ENCODE measurements around the gene AP1G1. TPM values are rescaled to one million over a fixed set of nuclear protein-coding genes. Genes with fewer than 3 reads are reported as not detected.

Gene AP1G1
- total RNA-seq, 1 donor from 2014 or later: 72.7 TPM

- Mint-ChIP-seq H3K4me3 (ENCODE audit: unreplicated experiment) (no peak overlapping the region), H3K36me3 (ENCODE audit: unreplicated experiment) (peaks cover 27% of the 10 kb centered on the region), H3K4me1 (ENCODE audit: unreplicated experiment) (peaks cover 1% of the 10 kb centered on the region), H3K27ac (ENCODE audit: unreplicated experiment) (no peak overlapping the region), H3K27me3 (ENCODE audit: unreplicated experiment) (no peaks in the 10 kb centered on the region), H3K9me3 (ENCODE audit: unreplicated experiment) (no peaks in the 10 kb centered on the region)
- no peak for TF ChIP-seq CTCF (IDR thresholded peaks at IDR 0.05)
- DNase-seq (ENCODE audit: extremely low spot score, unreplicated experiment): no peak
Observed at GRCh38 chr16:71775949-71776348, 32.7 kb downstream of the AP1G1 start.

GRCh38 chr16:71771571-71771970 is 37.1 kb downstream of the AP1G1 start:
- no peak for DNase-seq (ENCODE audit: extremely low spot score, unreplicated experiment)
- Mint-ChIP-seq H3K4me3 (ENCODE audit: unreplicated experiment) (no peak overlapping the region), H3K4me1 (ENCODE audit: unreplicated experiment) (peaks cover 8% of the 10 kb centered on the region), H3K9me3 (ENCODE audit: unreplicated experiment) (no peaks in the 10 kb centered on the region), H3K27me3 (ENCODE audit: unreplicated experiment) (no peaks in the 10 kb centered on the region), H3K27ac (ENCODE audit: unreplicated experiment) (no peak overlapping the region), H3K36me3 (ENCODE audit: unreplicated experiment) (peaks cover 50% of the 10 kb centered on the region)
- TF ChIP-seq CTCF (IDR thresholded peaks at IDR 0.05): no peak

- DNase-seq (ENCODE audit: extremely low spot score, unreplicated experiment): no peak
- Mint-ChIP-seq H3K4me3 (ENCODE audit: unreplicated experiment) (no peak overlapping the region), H3K36me3 (ENCODE audit: unreplicated experiment) (peaks cover 48% of the 10 kb centered on the region), H3K27ac (ENCODE audit: unreplicated experiment) (no peak overlapping the region), H3K27me3 (ENCODE audit: unreplicated experiment) (no peaks in the 10 kb centered on the region), H3K4me1 (ENCODE audit: unreplicated experiment) (peaks cover 8% of the 10 kb centered on the region), H3K9me3 (ENCODE audit: unreplicated experiment) (no peaks in the 10 kb centered on the region)
- TF ChIP-seq CTCF (IDR thresholded peaks at IDR 0.05): no peak
Observed at GRCh38 chr16:71769222-71769621, 39.4 kb downstream of the AP1G1 start.

- TF ChIP-seq CTCF (IDR thresholded peaks at IDR 0.05): no peak
- H3K36me3 Mint-ChIP-seq (ENCODE audit: unreplicated experiment): peaks cover 54% of the 10 kb centered on the region
- no peak overlapping the region for H3K27ac Mint-ChIP-seq (ENCODE audit: unreplicated experiment)
- no peak for DNase-seq (ENCODE audit: extremely low spot score, unreplicated experiment)
- no peaks in the 10 kb centered on the region for H3K27me3 Mint-ChIP-seq (ENCODE audit: unreplicated experiment)
- H3K9me3 Mint-ChIP-seq (ENCODE audit: unreplicated experiment): no peaks in the 10 kb centered on the region
- no peak overlapping the region for H3K4me3 Mint-ChIP-seq (ENCODE audit: unreplicated experiment)
- peaks cover 8% of the 10 kb centered on the region for H3K4me1 Mint-ChIP-seq (ENCODE audit: unreplicated experiment)
Observed at GRCh38 chr16:71767060-71767900, 41.4 kb downstream of the AP1G1 start.

- Mint-ChIP-seq H3K9me3 (ENCODE audit: unreplicated experiment) (no peaks in the 10 kb centered on the region), H3K27ac (ENCODE audit: unreplicated experiment) (no peak overlapping the region), H3K27me3 (ENCODE audit: unreplicated experiment) (no peaks in the 10 kb centered on the region), H3K4me1 (ENCODE audit: unreplicated experiment) (peaks cover 6% of the 10 kb centered on the region), H3K36me3 (ENCODE audit: unreplicated experiment) (peaks cover 43% of the 10 kb centered on the region), H3K4me3 (ENCODE audit: unreplicated experiment) (no peak overlapping the region)
- TF ChIP-seq CTCF (IDR thresholded peaks at IDR 0.05): no peak
- no peak for DNase-seq (ENCODE audit: extremely low spot score, unreplicated experiment)
Observed at GRCh38 chr16:71762186-71762585, 46.4 kb downstream of the AP1G1 start.
